ENCODE measurements around the gene ANKRD13A.

DNA sequence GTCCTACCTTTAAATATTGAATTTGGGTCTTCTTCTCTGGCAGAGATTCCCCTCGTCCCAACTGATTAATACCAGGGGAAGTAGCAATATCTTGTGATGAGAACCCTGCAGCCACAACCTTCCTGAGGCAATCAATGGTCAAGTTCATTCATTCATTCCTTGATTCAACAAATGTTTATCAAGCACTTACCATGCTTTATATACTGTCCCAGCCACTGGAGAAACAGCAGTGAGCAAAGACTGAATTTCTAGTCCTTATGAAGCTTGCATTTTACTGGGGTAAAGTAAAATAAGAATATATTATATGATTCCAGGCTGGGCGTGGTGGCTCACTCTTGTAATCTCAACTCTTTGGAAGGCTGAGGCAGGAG lies 2.8 kb upstream of the ANKRD13A start:
- TF ChIP-seq, protein P1, sequence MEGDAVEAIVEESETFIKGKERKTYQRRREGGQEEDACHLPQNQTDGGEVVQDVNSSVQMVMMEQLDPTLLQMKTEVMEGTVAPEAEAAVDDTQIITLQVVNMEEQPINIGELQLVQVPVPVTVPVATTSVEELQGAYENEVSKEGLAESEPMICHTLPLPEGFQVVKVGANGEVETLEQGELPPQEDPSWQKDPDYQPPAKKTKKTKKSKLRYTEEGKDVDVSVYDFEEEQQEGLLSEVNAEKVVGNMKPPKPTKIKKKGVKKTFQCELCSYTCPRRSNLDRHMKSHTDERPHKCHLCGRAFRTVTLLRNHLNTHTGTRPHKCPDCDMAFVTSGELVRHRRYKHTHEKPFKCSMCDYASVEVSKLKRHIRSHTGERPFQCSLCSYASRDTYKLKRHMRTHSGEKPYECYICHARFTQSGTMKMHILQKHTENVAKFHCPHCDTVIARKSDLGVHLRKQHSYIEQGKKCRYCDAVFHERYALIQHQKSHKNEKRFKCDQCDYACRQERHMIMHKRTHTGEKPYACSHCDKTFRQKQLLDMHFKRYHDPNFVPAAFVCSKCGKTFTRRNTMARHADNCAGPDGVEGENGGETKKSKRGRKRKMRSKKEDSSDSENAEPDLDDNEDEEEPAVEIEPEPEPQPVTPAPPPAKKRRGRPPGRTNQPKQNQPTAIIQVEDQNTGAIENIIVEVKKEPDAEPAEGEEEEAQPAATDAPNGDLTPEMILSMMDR (IDR thresholded peaks at IDR 0.05) = no peak
- TF ChIP-seq POLR2A (IDR thresholded peaks at IDR 0.05) = no peak

Measured in body of pancreas (tissue), 4 donors.